MV-4-11 (cell line): ENCODE measurements around the gene SMNDC1.
"Not testable (repeated sequence)": the region's sequence is repeated elsewhere in the genome, so short reads cannot be mapped to it uniquely, and the experiment has no call there.

Source experiments
- DNase-seq: peaks from one replicate; lab custom pipeline; 2025; lab: John Stamatoyannopoulos, UW

Gene SMNDC1

GRCh38 chr10:110251392-110251791 is 53.3 kb downstream of the SMNDC1 start:
- not testable (repeated sequence) for DNase-seq

GRCh38 chr10:110249489-110249888 is 55.2 kb downstream of the SMNDC1 start:
- not testable (repeated sequence) for DNase-seq

GRCh38 chr10:110247833-110248232 is 56.9 kb downstream of the SMNDC1 start:
- DNase-seq, result not testable (repeated sequence)

- no peak for DNase-seq
Measured at GRCh38 chr10:110244550-110244949, 60.2 kb downstream of the SMNDC1 start.

GRCh38 chr10:110242511-110242910 is 62.2 kb downstream of the SMNDC1 start:
- DNase-seq, result no peak

- DNase-seq, result no peak
Measured at GRCh38 chr10:110241841-110242240, 62.9 kb downstream of the SMNDC1 start.

GRCh38 chr10:110241407-110241806 is 63.3 kb downstream of the SMNDC1 start:
- no peak for DNase-seq
